Ascending aorta (tissue), 2 donors: ENCODE measurements around the gene AOPEP. TPM values are rescaled to one million over a fixed set of nuclear protein-coding genes. Genes with fewer than 3 reads are reported as not detected.

ENCODE experiments used
- DNase-seq, 2 donors: peaks; one replicate each; pipeline ENCODE4 v3.0.0-alpha.2; 2019; ENCODE audit warnings: low spot score in 2 of 2
- H3K27ac ChIP-seq, 2 donors: fragments of 200-600 bp; sonication (generic); one replicate each; pipeline ENCODE4 v1.5.1; 2016 to 2017; ENCODE audit warnings: mild to moderate bottlenecking in 1 of 2
- H3K27me3 ChIP-seq: fragments of 200-600 bp; sonication (generic); one replicate; pipeline ENCODE4 v1.5.1; 2017
- H3K36me3 ChIP-seq, 2 donors: fragments of 200-600 bp; sonication (generic); one replicate each; pipeline ENCODE4 v1.5.1; 2016
- H3K4me1 ChIP-seq, 2 donors: fragments of 200-600 bp; sonication (generic); one replicate each; pipeline ENCODE4 v1.5.1; 2016 to 2017; ENCODE audit warnings: mild to moderate bottlenecking in 1 of 2
- H3K4me3 ChIP-seq, 2 donors: fragments of 200-600 bp; sonication (generic); one replicate each; pipeline ENCODE4 v1.5.1; 2016 to 2017; ENCODE audit warnings: mild to moderate bottlenecking in 1 of 2
- H3K9me3 ChIP-seq, 2 donors: fragments of 200-600 bp; sonication (generic); one replicate each; pipeline ENCODE4 v1.5.1; 2016
- CTCF ChIP-seq, 3 experiments: fragments of 200-600 bp in 2 of 3; fragments of 450-650 bp in 1 of 3; sonication (generic) in 2 of 3; IDR thresholded peaks; one replicate each; pipeline ENCODE4 v1.5.1; 2016 to 2019; ENCODE audit warnings: antibody characterized with exemption in 3 of 3, mild to moderate bottlenecking in 1 of 3, moderate library complexity in 1 of 3
- intact Hi-C: fragments of 100-400 bp; cut with DNase I; formaldehyde crosslinking; loops from one replicate; pipeline ENCODE4 v1.15.1; 2023
- total RNA-seq: library from RNA; depleted of rRNA; stranded (reverse); fragments of >200 nt; gene quantifications from one replicate; pipeline ENCODE4 v1.1.0, GENCODE V29; 2016

The AOPEP gene
- total RNA-seq, 1 donor from 2014 or later, result 333 TPM

GRCh38 chr9:94703488-94704140 is 22.9 kb upstream of the AOPEP start:
- no peak for DNase-seq
- Histone ChIP-seq H3K4me3 (no peak overlapping the region), H3K27me3 (no peaks in the 10 kb centered on the region), H3K9me3 (no peaks in the 10 kb centered on the region), H3K4me1 (no peaks in the 10 kb centered on the region), H3K36me3 (no peaks in the 10 kb centered on the region), H3K27ac (no peak overlapping the region)
- no peak for TF ChIP-seq CTCF (IDR thresholded peaks at IDR 0.05)
- intact Hi-C loops, result no loop called here

GRCh38 chr9:94705162-94705702 is 21.3 kb upstream of the AOPEP start:
- TF ChIP-seq CTCF (IDR thresholded peaks at IDR 0.05), result no peak
- Histone ChIP-seq H3K36me3 (no peaks in the 10 kb centered on the region), H3K27ac (no peak overlapping the region), H3K4me1 (no peaks in the 10 kb centered on the region), H3K27me3 (no peaks in the 10 kb centered on the region), H3K4me3 (no peak overlapping the region), H3K9me3 (no peaks in the 10 kb centered on the region)
- intact Hi-C loops, result no loop called here
- DNase-seq, result no peak

GRCh38 chr9:94706922-94707321 is 19.6 kb upstream of the AOPEP start:
- Histone ChIP-seq H3K36me3 (no peaks in the 10 kb centered on the region), H3K4me1 (no peaks in the 10 kb centered on the region), H3K27ac (no peak overlapping the region), H3K4me3 (no peak overlapping the region), H3K27me3 (no peaks in the 10 kb centered on the region), H3K9me3 (no peaks in the 10 kb centered on the region)
- no peak for TF ChIP-seq CTCF (IDR thresholded peaks at IDR 0.05)
- no peak for DNase-seq
- intact Hi-C loops, result no loop called here

- Histone ChIP-seq H3K4me3 (no peak overlapping the region), H3K9me3 (no peaks in the 10 kb centered on the region), H3K27me3 (no peaks in the 10 kb centered on the region), H3K4me1 (no peaks in the 10 kb centered on the region), H3K27ac (no peak overlapping the region), H3K36me3 (no peaks in the 10 kb centered on the region)
- intact Hi-C loops, result no loop called here
- TF ChIP-seq CTCF (IDR thresholded peaks at IDR 0.05), result no peak
- no peak for DNase-seq
Measured at GRCh38 chr9:94713436-94714215, 12.9 kb upstream of the AOPEP start.

GRCh38 chr9:94714494-94714893 is 12.0 kb upstream of the AOPEP start:
- Histone ChIP-seq H3K27me3 (no peaks in the 10 kb centered on the region), H3K4me1 (no peaks in the 10 kb centered on the region), H3K36me3 (no peaks in the 10 kb centered on the region), H3K4me3 (no peak overlapping the region), H3K27ac (no peak overlapping the region), H3K9me3 (no peaks in the 10 kb centered on the region)
- no peak for TF ChIP-seq CTCF (IDR thresholded peaks at IDR 0.05)
- intact Hi-C loops, result no loop called here
- DNase-seq, result no peak
